SK-N-SH (cell line): Measurements from ENCODE around the gene PTPN4. TPM values are rescaled to one million over a fixed set of nuclear protein-coding genes. Genes with fewer than 3 reads are reported as not detected.
A peak's percentile ranks its signal among the peaks of the same experiment; 100 is the strongest.

Experiments used
- CTCF ChIA-PET: fragments of 300-600, 350-600 bp; formaldehyde crosslinking; extraction: SDS; loops from one replicate; lab custom pipeline; 2021; lab: Yijun Ruan, JAX
- POLR2A ChIA-PET: fragments of 350-600 bp; sonication (Branson Sonifier 250); formaldehyde crosslinking; extraction: SDS; loops from one replicate; lab custom pipeline; 2020; ENCODE audit warnings: antibody characterized with exemption, inconsistent platforms; lab: Yijun Ruan, JAX
- DNase-seq: peaks from one replicate; pipeline ENCODE4 v3.0.0; 2012
- H2AFZ ChIP-seq: fragments of 200-600 bp; sonication (generic); 2 replicates; pipeline ENCODE4 v1.8.1; 2016; ENCODE audit warnings: antibody characterized with exemption, mild to moderate bottlenecking, low read depth
- H3F3A ChIP-seq: fragments of 200-600 bp; sonication (generic); replicated peaks from 2 replicates; pipeline ENCODE3; 2016; ENCODE audit warnings: antibody characterized with exemption, mild to moderate bottlenecking; ENCODE audit not compliant: insufficient read depth
- H3K27ac ChIP-seq, 2 experiments: fragments of 200-500 bp in 1 of 2; fragments of 200-600 bp in 1 of 2; sonication (Bioruptor generic) in 1 of 2; sonication (generic), shearing (Covaris generic) in 1 of 2; 2 replicates each; pipeline versions ENCODE4 v1.5.1 to v1.6.1; 2014 to 2016; ENCODE audit warnings: low read depth in 2 of 2, inconsistent platforms in 1 of 2, low read length in 1 of 2, mild to moderate bottlenecking in 1 of 2, mixed read lengths in 1 of 2
- H3K27me3 ChIP-seq: fragments of 200-600 bp; sonication (generic), shearing (Covaris generic); 2 replicates; pipeline ENCODE4 v1.6.1; 2016; ENCODE audit warnings: mixed run types; ENCODE audit not compliant: insufficient read depth
- H3K36me3 ChIP-seq, 2 experiments: fragments of 200-500 bp in 1 of 2; fragments of 200-600 bp in 1 of 2; sonication (Bioruptor generic) in 1 of 2; sonication (generic) in 1 of 2; replicated peaks in 1 of 2; 2 replicates each; pipeline versions ENCODE3 to v1.5.1; 2014 to 2016; ENCODE audit warnings: low read length in 1 of 2, mild to moderate bottlenecking in 1 of 2; ENCODE audit not compliant: insufficient read depth in 2 of 2, control insufficient read depth in 1 of 2
- H3K4me1 ChIP-seq, 2 experiments: fragments of 200-500 bp in 1 of 2; fragments of 200-600 bp in 1 of 2; sonication (Bioruptor generic) in 1 of 2; sonication (generic), shearing (Covaris generic) in 1 of 2; 2 replicates each; pipeline versions ENCODE4 v1.5.1 to v1.6.1; 2014 to 2016; ENCODE audit warnings: low read depth in 1 of 2, low read length in 1 of 2, mixed run types in 1 of 2; ENCODE audit not compliant: insufficient read depth in 2 of 2, control insufficient read depth in 1 of 2
- H3K4me2 ChIP-seq: fragments of 200-600 bp; sonication (generic), shearing (Covaris generic); 2 replicates; pipeline ENCODE4 v1.6.1; 2017; ENCODE audit warnings: mixed run types
- H3K4me3 ChIP-seq, 2 experiments: fragments of 200-500 bp in 1 of 2; fragments of 200-600 bp in 1 of 2; sonication (Bioruptor generic) in 1 of 2; sonication (generic), shearing (Covaris generic) in 1 of 2; 2 replicates each; pipeline versions ENCODE4 v1.5.1 to v1.8.1; 2014 to 2016; ENCODE audit warnings: low read depth in 2 of 2, inconsistent platforms in 1 of 2, low read length in 1 of 2, mild to moderate bottlenecking in 1 of 2, mixed read lengths in 1 of 2, moderate library complexity in 1 of 2
- H3K79me2 ChIP-seq: fragments of 200-600 bp; sonication (generic); 2 replicates; pipeline ENCODE4 v1.8.1; 2017; ENCODE audit warnings: mild to moderate bottlenecking; ENCODE audit not compliant: insufficient read depth
- H3K9ac ChIP-seq: fragments of 200-600 bp; sonication (generic); 2 replicates; pipeline ENCODE4 v1.6.1; 2017; ENCODE audit warnings: mixed run types
- H3K9me2 ChIP-seq: fragments of 200-600 bp; sonication (generic); 2 replicates; pipeline ENCODE4 v1.6.1; 2017; ENCODE audit warnings: mixed run types
- H3K9me3 ChIP-seq: fragments of 200-600 bp; sonication (generic); 2 replicates; pipeline ENCODE4 v1.6.1; 2017; ENCODE audit warnings: mixed run types, mild to moderate bottlenecking, moderate library complexity
- H4K20me1 ChIP-seq: fragments of 200-600 bp; sonication (generic); 2 replicates; pipeline ENCODE4 v1.6.1; 2017; ENCODE audit warnings: mild to moderate bottlenecking, mixed run types; ENCODE audit not compliant: insufficient read depth
- CHD2 ChIP-seq: fragments of 150-350 bp; IDR thresholded peaks from 2 replicates; pipeline ENCODE4 v1.6.1; 2018; ENCODE audit warnings: low read length; ENCODE audit not compliant: partially characterized antibody
- EP300 ChIP-seq, 2 experiments: IDR thresholded peaks; 2 replicates each; pipeline versions ENCODE4 v1.4.0 to v1.6.1; 2012; ENCODE audit warnings: borderline replicate concordance in 1 of 2, low read depth in 1 of 2, low read length in 1 of 2
- FOSL2 ChIP-seq: IDR thresholded peaks from 2 replicates; pipeline ENCODE4 v1.4.0; 2012; ENCODE audit warnings: low read depth, mild to moderate bottlenecking, moderate library complexity, borderline replicate concordance
- FOXJ3 ChIP-seq: sonication (generic); formaldehyde crosslinking; IDR thresholded peaks from 2 replicates; pipeline ENCODE4 v1.5.1; 2020; ENCODE audit warnings: mild to moderate bottlenecking, missing genetic modification reagents
- GABPA ChIP-seq: IDR thresholded peaks from 2 replicates; pipeline ENCODE4 v1.4.0; 2012; ENCODE audit warnings: low read depth, mild to moderate bottlenecking
- JUND ChIP-seq: IDR thresholded peaks from 2 replicates; pipeline ENCODE4 v1.4.0; 2012
- MEF2A ChIP-seq: IDR thresholded peaks from 2 replicates; pipeline ENCODE4 v1.4.0; 2012; ENCODE audit warnings: low read depth, borderline replicate concordance
- MXI1 ChIP-seq: IDR thresholded peaks from 2 replicates; pipeline ENCODE4 v1.6.1; 2012; ENCODE audit warnings: mild to moderate bottlenecking, low read depth, low read length, improper control_type of control experiment
- RAD21 ChIP-seq: IDR thresholded peaks from 2 replicates; pipeline ENCODE4 v1.6.1; 2012; ENCODE audit warnings: mild to moderate bottlenecking, low read length
- RCOR1 ChIP-seq: fragments of 150-350 bp; IDR thresholded peaks from 2 replicates; pipeline ENCODE4 v1.6.1; 2017; ENCODE audit warnings: antibody characterized with exemption, low read length
- SIN3A ChIP-seq: IDR thresholded peaks from 2 replicates; pipeline ENCODE4 v1.6.1; 2012; ENCODE audit warnings: low read depth, mild to moderate bottlenecking, low read length, moderate library complexity, borderline replicate concordance
- SMC3 ChIP-seq: IDR thresholded peaks from 2 replicates; pipeline ENCODE4 v1.6.1; 2012; ENCODE audit warnings: low read depth, low read length, improper control_type of control experiment
- TCF12 ChIP-seq: IDR thresholded peaks from 2 replicates; pipeline ENCODE4 v1.4.0; 2012
- WGBS: methylation state at CpG from one replicate; pipeline ENCODE4 v1.1.6; 2017; ENCODE audit warnings: low lambda C conversion rate; 5-methylcytosine and 5-hydroxymethylcytosine counted together
- polyA plus RNA-seq, 3 experiments: library from polyadenylated mRNA; depleted of rRNA; stranded (reverse); fragments of >200 nt; gene quantifications; 2 replicates each; pipeline ENCODE4 v1.2.3, GENCODE V29; 2012
- TF ChIP-seq, protein P1 (sequence below): IDR thresholded peaks from 2 replicates; pipeline ENCODE4 v1.6.1; 2012; ENCODE audit warnings: mild to moderate bottlenecking, low read depth, low read length, moderate library complexity
- TF ChIP-seq, protein P2 (sequence below): IDR thresholded peaks from 2 replicates; pipeline ENCODE4 v1.4.0; 2012; ENCODE audit warnings: low read depth, borderline replicate concordance
- TF ChIP-seq, protein P3 (sequence below): fragments of 150-350 bp; IDR thresholded peaks from 2 replicates; pipeline ENCODE4 v1.6.1; 2017; ENCODE audit warnings: antibody characterized with exemption, low read length, low read depth, borderline replicate concordance
- TF ChIP-seq, protein P4 (sequence below): fragments of 150-350 bp; IDR thresholded peaks from 2 replicates; pipeline ENCODE4 v1.6.1; 2016; ENCODE audit warnings: mild to moderate bottlenecking, low read depth, low read length

PTPN4 gene
- polyA plus RNA-seq, 1 of the 3 experiments (the other 2 are of a cell fraction): 6.2 TPM

DNA sequence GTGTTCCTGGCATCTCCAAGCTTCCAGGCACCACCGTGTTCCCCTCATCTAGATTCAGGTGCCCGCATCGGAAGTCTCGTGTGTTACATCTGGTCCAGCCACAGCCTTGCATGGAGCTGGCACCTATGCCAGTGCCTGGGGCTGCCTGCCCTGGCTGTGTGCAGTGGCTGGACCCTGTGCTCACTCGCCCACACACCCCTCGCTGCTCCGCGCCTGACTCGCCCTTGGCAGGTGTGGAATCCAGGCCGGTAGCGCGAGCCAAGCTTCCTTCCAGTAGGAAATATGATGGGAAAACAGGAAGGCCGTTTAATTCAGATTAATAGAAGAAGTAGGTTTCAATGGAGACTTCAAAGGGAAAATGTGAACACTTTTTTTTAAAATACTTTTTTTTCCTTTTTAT lies 78.0 kb downstream of the PTPN4 start (continued):
- TF ChIP-seq, protein P1, sequence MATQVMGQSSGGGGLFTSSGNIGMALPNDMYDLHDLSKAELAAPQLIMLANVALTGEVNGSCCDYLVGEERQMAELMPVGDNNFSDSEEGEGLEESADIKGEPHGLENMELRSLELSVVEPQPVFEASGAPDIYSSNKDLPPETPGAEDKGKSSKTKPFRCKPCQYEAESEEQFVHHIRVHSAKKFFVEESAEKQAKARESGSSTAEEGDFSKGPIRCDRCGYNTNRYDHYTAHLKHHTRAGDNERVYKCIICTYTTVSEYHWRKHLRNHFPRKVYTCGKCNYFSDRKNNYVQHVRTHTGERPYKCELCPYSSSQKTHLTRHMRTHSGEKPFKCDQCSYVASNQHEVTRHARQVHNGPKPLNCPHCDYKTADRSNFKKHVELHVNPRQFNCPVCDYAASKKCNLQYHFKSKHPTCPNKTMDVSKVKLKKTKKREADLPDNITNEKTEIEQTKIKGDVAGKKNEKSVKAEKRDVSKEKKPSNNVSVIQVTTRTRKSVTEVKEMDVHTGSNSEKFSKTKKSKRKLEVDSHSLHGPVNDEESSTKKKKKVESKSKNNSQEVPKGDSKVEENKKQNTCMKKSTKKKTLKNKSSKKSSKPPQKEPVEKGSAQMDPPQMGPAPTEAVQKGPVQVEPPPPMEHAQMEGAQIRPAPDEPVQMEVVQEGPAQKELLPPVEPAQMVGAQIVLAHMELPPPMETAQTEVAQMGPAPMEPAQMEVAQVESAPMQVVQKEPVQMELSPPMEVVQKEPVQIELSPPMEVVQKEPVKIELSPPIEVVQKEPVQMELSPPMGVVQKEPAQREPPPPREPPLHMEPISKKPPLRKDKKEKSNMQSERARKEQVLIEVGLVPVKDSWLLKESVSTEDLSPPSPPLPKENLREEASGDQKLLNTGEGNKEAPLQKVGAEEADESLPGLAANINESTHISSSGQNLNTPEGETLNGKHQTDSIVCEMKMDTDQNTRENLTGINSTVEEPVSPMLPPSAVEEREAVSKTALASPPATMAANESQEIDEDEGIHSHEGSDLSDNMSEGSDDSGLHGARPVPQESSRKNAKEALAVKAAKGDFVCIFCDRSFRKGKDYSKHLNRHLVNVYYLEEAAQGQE: no peak
- TF ChIP-seq CHD2 (no peak), EP300 (IDR thresholded peaks at IDR 0.05; ENCODE audit: borderline replicate concordance in 1 of 2, low read depth in 1 of 2, low read length in 1 of 2) (no peak), RCOR1 (no peak), FOXJ3 (CRISPR knock-in tag) (no peak), JUND (no peak)
- TF ChIP-seq, all 33 proteins: peak for 0

DNA sequence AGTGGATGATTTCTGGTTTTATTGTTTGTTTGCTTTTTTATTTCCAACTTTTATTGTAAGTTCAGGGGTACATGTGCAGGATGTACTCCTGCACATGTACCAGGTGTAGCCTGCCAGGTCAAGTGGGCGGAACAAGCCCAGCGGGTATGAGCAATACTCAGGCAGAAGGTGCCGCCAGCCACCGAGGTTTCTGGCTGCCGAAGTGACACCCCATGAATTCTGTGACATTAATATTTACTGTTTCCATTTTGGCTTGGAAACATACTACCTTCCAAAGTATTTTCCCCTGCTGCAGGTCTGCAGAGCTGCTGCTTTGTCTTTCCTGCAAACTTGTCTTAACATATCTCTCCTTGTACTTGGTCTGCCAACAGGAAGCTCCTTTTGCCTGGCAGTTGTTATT lies 78.5 kb downstream of the PTPN4 start:
- ChIA-PET CTCF (interaction anchor here (1.7 kb wide), 1 partner anchor 84 kb away, joined by 6 read pairs; no protein-coding TSS in a partner anchor), POLR2A (no interaction called here)
- H3K4me2 ChIP-seq: no peak overlapping the region
- H3K27ac ChIP-seq: peak overlapping the region in 1 of 2 experiments; percentile 47; a peak in 2 of 4 replicates
- H3K79me2 ChIP-seq: no peaks in the 10 kb centered on the region
- no peak overlapping the region for H3K4me3 ChIP-seq
- WGBS: 84% methylated on average over 5 of the region's 5 CpGs
- no peaks in the 10 kb centered on the region for H3K27me3 ChIP-seq
- H4K20me1 ChIP-seq: no peaks in the 10 kb centered on the region
- H3K4me1 ChIP-seq: peaks cover 0 to 11% of the 10 kb centered on the region in 2 experiments; a peak in 3 of 4 replicates
- no peak for DNase-seq
- no peaks in the 10 kb centered on the region for H3K9me3 ChIP-seq
- no peak overlapping the region for H2AFZ ChIP-seq
- H3K9me2 ChIP-seq: no peaks in the 10 kb centered on the region
- H3K9ac ChIP-seq: no peak overlapping the region
- H3F3A ChIP-seq: peaks cover 4% of the 10 kb centered on the region
- TF ChIP-seq RAD21 (no peak), SIN3A (no peak), FOSL2 (no peak), MXI1 (no peak), FOXJ3 (CRISPR knock-in tag) (no peak), SMC3 (no peak), GABPA (no peak), MEF2A (no peak), TCF12 (no peak)
- TF ChIP-seq, protein P2, sequence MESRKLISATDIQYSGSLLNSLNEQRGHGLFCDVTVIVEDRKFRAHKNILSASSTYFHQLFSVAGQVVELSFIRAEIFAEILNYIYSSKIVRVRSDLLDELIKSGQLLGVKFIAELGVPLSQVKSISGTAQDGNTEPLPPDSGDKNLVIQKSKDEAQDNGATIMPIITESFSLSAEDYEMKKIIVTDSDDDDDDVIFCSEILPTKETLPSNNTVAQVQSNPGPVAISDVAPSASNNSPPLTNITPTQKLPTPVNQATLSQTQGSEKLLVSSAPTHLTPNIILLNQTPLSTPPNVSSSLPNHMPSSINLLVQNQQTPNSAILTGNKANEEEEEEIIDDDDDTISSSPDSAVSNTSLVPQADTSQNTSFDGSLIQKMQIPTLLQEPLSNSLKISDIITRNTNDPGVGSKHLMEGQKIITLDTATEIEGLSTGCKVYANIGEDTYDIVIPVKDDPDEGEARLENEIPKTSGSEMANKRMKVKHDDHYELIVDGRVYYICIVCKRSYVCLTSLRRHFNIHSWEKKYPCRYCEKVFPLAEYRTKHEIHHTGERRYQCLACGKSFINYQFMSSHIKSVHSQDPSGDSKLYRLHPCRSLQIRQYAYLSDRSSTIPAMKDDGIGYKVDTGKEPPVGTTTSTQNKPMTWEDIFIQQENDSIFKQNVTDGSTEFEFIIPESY: no peak
- TF ChIP-seq, protein P1: no peak
- TF ChIP-seq, protein P3, sequence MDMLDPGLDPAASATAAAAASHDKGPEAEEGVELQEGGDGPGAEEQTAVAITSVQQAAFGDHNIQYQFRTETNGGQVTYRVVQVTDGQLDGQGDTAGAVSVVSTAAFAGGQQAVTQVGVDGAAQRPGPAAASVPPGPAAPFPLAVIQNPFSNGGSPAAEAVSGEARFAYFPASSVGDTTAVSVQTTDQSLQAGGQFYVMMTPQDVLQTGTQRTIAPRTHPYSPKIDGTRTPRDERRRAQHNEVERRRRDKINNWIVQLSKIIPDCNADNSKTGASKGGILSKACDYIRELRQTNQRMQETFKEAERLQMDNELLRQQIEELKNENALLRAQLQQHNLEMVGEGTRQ: no peak
- TF ChIP-seq, protein P4, sequence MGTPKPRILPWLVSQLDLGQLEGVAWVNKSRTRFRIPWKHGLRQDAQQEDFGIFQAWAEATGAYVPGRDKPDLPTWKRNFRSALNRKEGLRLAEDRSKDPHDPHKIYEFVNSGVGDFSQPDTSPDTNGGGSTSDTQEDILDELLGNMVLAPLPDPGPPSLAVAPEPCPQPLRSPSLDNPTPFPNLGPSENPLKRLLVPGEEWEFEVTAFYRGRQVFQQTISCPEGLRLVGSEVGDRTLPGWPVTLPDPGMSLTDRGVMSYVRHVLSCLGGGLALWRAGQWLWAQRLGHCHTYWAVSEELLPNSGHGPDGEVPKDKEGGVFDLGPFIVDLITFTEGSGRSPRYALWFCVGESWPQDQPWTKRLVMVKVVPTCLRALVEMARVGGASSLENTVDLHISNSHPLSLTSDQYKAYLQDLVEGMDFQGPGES: no peak
- no peaks in the 10 kb centered on the region for H3K36me3 ChIP-seq
